Neural progenitor cell (in vitro differentiated cells): ENCODE results near the gene RAD51B.

Experiments used
- EZH2 ChIP-seq: fragments of 200-600 bp; sonication (generic); IDR thresholded peaks from 2 replicates; pipeline ENCODE4 v1.6.1; 2017; ENCODE audit warnings: antibody characterized with exemption, mild to moderate bottlenecking, moderate library complexity
- TF ChIP-seq, protein P1 (sequence below): fragments of 200-600 bp; sonication (generic); IDR thresholded peaks from 2 replicates; pipeline ENCODE4 v1.5.1; 2017; ENCODE audit warnings: antibody characterized with exemption, mild to moderate bottlenecking

- TF ChIP-seq, protein P1, sequence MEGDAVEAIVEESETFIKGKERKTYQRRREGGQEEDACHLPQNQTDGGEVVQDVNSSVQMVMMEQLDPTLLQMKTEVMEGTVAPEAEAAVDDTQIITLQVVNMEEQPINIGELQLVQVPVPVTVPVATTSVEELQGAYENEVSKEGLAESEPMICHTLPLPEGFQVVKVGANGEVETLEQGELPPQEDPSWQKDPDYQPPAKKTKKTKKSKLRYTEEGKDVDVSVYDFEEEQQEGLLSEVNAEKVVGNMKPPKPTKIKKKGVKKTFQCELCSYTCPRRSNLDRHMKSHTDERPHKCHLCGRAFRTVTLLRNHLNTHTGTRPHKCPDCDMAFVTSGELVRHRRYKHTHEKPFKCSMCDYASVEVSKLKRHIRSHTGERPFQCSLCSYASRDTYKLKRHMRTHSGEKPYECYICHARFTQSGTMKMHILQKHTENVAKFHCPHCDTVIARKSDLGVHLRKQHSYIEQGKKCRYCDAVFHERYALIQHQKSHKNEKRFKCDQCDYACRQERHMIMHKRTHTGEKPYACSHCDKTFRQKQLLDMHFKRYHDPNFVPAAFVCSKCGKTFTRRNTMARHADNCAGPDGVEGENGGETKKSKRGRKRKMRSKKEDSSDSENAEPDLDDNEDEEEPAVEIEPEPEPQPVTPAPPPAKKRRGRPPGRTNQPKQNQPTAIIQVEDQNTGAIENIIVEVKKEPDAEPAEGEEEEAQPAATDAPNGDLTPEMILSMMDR = no peak
- no peak for TF ChIP-seq EZH2
These were observed 208.5 kb downstream of the RAD51B start for GRCh38 chr14:68028075-68028474.
